ENCODE results near the gene U2AF2.
A peak's percentile ranks its signal among the peaks of the same experiment; 100 is the strongest.

The U2AF2 gene

GRCh38 chr19:55622242-55622969 lies 32.4 kb upstream of the U2AF2 start:
- FAIRE-seq: no peak

DNA sequence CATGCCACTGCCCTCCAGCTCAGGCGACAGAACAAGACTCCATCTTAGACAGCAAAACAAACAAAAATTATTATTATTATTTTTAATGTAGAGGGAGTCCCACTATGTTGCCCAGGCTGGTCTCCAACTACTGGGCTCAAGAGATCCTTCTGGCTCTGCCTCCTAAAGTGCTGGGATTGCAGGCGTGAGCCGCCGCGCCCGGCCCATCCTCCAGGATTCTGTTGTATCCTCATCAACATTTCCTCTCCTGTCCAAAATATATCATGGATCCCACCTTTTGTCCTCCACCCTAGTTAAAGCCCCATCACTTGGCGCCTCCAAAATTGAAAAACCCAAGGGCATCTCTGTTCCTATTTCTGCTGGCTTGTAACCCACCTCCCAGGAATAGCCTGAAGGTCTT lies 31.7 kb upstream of the U2AF2 start:
- no peak for FAIRE-seq

GRCh38 chr19:55623561-55623960 lies 31.3 kb upstream of the U2AF2 start:
- no peak for FAIRE-seq

GRCh38 chr19:55624109-55625003 lies 30.5 kb upstream of the U2AF2 start, which contains the start of gene ZNF784:
ZNF784 (minus strand) TSS chr19:55624566; CDS start chr19:55624561, 5 bp downstream.
- FAIRE-seq: no peak

- no peak for FAIRE-seq
These were observed 29.9 kb upstream of the U2AF2 start for GRCh38 chr19:55625004-55625326.

DNA sequence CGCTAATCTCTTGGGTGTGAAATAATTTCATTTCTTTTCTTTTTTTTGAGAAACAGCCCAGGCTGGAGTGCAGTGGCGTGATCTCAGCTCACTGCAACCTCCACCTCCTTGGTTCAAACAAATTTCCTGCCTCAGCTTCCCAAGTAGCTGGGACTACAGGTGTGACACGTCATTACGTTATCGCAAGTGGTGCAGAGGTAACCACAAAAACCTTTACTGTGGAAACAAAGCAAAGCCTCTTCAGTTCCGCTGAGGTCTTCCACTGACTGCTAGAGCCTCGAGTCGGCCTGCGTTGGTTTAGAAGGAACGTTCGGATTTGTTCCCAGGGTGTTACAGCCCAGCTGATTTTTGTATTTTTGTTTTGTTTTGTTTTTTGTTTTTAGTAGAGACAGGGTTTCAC lies 28.5 kb upstream of the U2AF2 start:
- FAIRE-seq: no peak

- peak; percentile 41 for FAIRE-seq
These were observed 22.4 kb upstream of the U2AF2 start for GRCh38 chr19:55632463-55632834.

GRCh38 chr19:55633861-55634260 lies 21.0 kb upstream of the U2AF2 start:
- FAIRE-seq: no peak

DNA sequence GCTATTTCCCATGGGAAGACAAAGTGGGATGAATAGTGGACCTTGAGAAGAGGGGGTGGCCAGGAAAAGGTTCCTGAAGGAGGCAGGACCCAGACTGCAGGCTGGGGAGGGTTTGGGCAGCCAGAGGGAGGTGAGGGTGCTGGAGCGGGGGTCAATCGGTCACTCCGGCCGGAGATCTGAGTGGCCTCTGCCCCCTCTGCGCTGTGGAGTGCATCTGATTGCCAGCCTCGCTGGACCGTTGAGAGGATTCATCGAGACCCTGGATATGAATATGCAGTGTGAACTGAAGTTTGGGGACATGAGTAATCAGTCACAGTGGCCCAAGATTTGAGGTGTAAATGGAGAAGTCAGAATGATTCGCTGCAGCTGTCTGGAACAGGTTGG lies 19.5 kb upstream of the U2AF2 start:
- no peak for FAIRE-seq

DNA sequence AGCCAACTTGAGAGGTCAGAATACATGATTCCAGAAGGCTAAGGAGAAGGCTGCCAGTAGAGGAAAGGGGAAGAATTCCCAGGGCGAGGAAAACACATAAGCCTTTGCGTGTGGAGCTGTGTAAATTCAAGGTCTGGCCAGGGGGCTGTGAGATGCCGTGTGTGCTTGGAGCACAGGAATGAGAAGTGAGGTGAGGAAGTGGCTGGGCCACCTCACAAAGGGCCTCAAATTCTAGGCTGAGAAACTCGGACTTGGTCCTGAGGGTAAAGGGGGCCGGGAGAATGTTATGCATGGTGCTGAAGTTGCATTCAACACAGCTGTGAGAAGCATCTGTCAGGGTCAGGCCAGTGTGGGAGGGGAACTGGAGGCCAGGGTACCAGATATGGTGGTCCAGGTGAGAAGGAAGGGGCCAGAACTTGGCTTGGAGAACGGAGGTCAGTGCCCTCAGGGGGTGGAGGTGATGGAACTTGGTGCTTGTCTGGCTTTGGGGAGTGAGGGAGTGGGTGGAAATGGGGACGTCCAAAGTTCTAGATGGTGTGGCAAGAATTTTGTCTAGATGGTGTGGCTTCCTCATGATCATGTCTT lies 18.9 kb upstream of the U2AF2 start:
- no peak for FAIRE-seq

DNA sequence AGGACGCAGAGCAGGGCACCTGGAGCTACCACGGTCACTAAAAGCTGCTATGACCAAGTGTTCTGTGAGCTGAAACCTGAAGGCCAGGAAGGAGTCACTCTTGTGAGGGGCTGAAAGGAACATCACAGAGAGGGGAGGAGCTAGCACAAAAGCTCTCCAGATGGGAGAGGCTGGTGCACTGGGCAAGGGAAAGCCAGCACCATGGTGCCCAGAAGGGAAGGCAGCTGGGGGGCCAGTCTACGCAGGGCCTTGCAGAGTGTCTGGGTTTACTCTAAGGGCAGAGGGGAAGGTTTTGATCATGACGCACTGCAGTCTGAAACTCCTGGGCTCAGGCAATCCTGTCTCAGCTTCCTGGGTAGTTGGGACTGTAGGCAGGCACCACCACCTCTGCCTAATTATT lies 18.1 kb upstream of the U2AF2 start:
- no peak for FAIRE-seq

- FAIRE-seq: no peak
These were observed 17.3 kb upstream of the U2AF2 start for GRCh38 chr19:55637534-55637933.

DNA sequence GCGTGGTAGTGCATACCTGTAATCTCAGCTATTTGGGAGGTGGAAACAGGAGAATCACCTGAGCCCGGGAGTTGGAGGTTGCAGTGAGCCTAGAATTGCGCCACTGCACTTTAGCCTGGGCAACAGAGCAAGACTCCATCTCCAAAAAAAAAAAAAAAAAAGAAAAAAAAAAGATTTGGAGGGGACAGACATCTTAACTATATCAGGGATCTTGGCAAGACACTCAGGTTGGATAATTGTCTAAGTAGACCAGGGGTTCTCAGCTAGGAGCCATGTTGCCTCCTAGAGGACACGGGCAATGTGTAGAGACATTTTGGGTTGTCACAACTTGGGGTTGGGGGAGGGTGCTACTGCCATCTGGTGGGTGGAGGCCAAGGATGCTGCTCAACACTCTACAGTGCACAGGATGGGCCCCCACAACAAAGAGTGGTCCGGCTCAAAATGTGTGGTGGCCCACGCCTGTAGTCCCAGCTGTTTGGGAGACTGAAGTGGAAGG lies 15.9 kb upstream of the U2AF2 start:
- FAIRE-seq: no peak

- no peak for FAIRE-seq
These were observed 14.7 kb upstream of the U2AF2 start for GRCh38 chr19:55640043-55640576.

GRCh38 chr19:55640577-55641425 lies 14.0 kb upstream of the U2AF2 start, which contains the start of gene ZNF580:
ZNF580 (plus strand) TSS chr19:55641002; CDS start chr19:55642509, 1,507 bp downstream.
- no peak for FAIRE-seq

- FAIRE-seq: no peak
These were observed 13.2 kb upstream of the U2AF2 start for GRCh38 chr19:55641426-55642152.

DNA sequence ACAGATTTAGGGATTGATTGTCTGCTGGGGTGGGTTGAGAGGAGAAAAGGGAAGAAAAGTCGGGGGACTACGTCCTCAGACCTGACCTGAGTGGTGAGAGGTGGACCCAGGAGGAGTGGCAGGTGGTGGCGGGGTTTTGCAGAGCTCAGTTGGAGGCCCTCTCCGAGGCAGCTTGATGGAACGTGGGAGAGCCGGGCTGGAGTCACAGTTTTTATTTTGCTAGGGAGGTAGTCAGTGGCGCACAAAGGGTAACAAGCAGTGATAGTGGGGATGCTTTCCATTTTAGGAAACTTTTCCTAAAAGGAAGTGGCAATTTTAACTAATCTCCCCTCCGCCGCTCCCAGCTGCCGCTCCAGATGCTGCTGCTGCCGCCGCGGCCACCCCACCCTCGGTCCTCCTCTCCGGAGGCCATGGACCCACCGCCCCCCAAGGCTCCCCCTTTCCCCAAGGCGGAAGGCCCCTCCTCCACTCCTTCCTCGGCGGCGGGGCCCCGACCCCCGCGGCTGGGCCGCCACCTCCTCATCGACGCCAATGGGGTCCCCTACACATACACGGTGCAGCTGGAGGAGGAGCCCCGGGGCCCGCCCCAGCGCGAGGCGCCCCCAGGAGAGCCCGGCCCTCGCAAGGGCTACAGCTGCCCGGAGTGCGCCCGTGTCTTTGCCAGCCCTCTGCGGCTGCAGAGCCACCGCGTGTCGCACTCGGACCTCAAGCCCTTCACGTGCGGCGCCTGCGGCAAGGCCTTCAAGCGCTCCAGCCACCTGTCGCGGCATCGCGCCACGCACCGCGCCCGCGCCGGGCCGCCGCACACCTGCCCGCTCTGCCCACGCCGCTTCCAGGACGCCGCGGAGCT lies 12.5 kb upstream of the U2AF2 start:
- no peak for FAIRE-seq

GRCh38 chr19:55643003-55643886 lies 11.6 kb upstream of the U2AF2 start, which contains the start of gene ZNF581:
ZNF581 (plus strand) TSS chr19:55643649; CDS start chr19:55644572, 923 bp downstream.
- no peak for FAIRE-seq

- FAIRE-seq: no peak
These were observed 11.0 kb upstream of the U2AF2 start for GRCh38 chr19:55643887-55644176.
